SK-N-SH (cell line): ENCODE results near the gene RNFT1.

Experiments used
- EP300 ChIP-seq, 2 experiments: IDR thresholded peaks; 2 replicates each; pipeline versions ENCODE4 v1.4.0 to v1.6.1; 2012; ENCODE audit warnings: borderline replicate concordance in 1 of 2, low read depth in 1 of 2, low read length in 1 of 2
- EZH2phosphoT487 ChIP-seq: fragments of 200-600 bp; sonication (generic); IDR thresholded peaks from 2 replicates; pipeline ENCODE4 v1.6.1; 2017; ENCODE audit warnings: low read depth, mixed run types, mild to moderate bottlenecking, antibody characterized with exemption, moderate library complexity, borderline replicate concordance
- FOSL2 ChIP-seq: IDR thresholded peaks from 2 replicates; pipeline ENCODE4 v1.4.0; 2012; ENCODE audit warnings: low read depth, mild to moderate bottlenecking, moderate library complexity, borderline replicate concordance
- FOXJ3 ChIP-seq: sonication (generic); formaldehyde crosslinking; IDR thresholded peaks from 2 replicates; pipeline ENCODE4 v1.5.1; 2020; ENCODE audit warnings: mild to moderate bottlenecking, missing genetic modification reagents
- GABPA ChIP-seq: IDR thresholded peaks from 2 replicates; pipeline ENCODE4 v1.4.0; 2012; ENCODE audit warnings: low read depth, mild to moderate bottlenecking
- MEF2A ChIP-seq: IDR thresholded peaks from 2 replicates; pipeline ENCODE4 v1.4.0; 2012; ENCODE audit warnings: low read depth, borderline replicate concordance
- POLR2AphosphoS5 ChIP-seq: IDR thresholded peaks from 2 replicates; pipeline ENCODE4 v1.6.1; 2012; ENCODE audit warnings: low read depth, low read length
- SIN3A ChIP-seq: IDR thresholded peaks from 2 replicates; pipeline ENCODE4 v1.6.1; 2012; ENCODE audit warnings: low read depth, mild to moderate bottlenecking, low read length, moderate library complexity, borderline replicate concordance
- SMC3 ChIP-seq: IDR thresholded peaks from 2 replicates; pipeline ENCODE4 v1.6.1; 2012; ENCODE audit warnings: low read depth, low read length, improper control_type of control experiment
- TCF12 ChIP-seq: IDR thresholded peaks from 2 replicates; pipeline ENCODE4 v1.4.0; 2012
- YY1 ChIP-seq: IDR thresholded peaks from 2 replicates; pipeline ENCODE4 v1.4.0; 2012; ENCODE audit warnings: low read depth, mild to moderate bottlenecking
- TF ChIP-seq, protein P1 (sequence below): fragments of 200-600 bp; sonication (generic); IDR thresholded peaks from 2 replicates; pipeline ENCODE4 v1.6.1; 2017; ENCODE audit warnings: antibody characterized with exemption, mild to moderate bottlenecking, moderate library complexity

DNA sequence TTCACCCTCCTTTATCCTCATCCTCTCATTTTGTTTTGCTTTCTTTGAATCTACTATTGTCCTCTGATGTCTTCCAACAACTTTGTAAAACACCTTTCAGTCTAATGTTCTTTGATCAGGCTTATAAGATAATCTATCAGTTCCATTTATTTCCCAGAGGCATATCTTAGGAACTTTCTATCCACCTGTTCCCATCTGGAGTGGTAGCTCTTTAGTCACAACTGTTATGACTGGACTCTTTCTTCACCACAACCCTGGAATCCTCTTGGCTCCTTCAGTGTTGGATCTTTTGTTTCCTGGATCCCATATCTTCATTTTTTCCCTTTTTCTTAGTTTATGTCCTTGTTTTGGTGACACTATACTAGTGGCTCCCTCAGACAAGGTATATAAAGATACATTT is 48.1 kb downstream of the RNFT1 start:
- TF ChIP-seq, protein P1, sequence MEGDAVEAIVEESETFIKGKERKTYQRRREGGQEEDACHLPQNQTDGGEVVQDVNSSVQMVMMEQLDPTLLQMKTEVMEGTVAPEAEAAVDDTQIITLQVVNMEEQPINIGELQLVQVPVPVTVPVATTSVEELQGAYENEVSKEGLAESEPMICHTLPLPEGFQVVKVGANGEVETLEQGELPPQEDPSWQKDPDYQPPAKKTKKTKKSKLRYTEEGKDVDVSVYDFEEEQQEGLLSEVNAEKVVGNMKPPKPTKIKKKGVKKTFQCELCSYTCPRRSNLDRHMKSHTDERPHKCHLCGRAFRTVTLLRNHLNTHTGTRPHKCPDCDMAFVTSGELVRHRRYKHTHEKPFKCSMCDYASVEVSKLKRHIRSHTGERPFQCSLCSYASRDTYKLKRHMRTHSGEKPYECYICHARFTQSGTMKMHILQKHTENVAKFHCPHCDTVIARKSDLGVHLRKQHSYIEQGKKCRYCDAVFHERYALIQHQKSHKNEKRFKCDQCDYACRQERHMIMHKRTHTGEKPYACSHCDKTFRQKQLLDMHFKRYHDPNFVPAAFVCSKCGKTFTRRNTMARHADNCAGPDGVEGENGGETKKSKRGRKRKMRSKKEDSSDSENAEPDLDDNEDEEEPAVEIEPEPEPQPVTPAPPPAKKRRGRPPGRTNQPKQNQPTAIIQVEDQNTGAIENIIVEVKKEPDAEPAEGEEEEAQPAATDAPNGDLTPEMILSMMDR: no peak
- TF ChIP-seq SMC3: no peak
- TF ChIP-seq EP300 (IDR thresholded peaks at IDR 0.05; ENCODE audit: borderline replicate concordance in 1 of 2, low read depth in 1 of 2, low read length in 1 of 2): no peak
- no peak for TF ChIP-seq GABPA
- TF ChIP-seq EZH2phosphoT487: no peak
- TF ChIP-seq YY1: no peak
- TF ChIP-seq FOXJ3 (CRISPR knock-in tag): no peak
- TF ChIP-seq TCF12: no peak
- TF ChIP-seq SIN3A: no peak
- no peak for TF ChIP-seq POLR2AphosphoS5
- no peak for TF ChIP-seq MEF2A
- no peak for TF ChIP-seq FOSL2
